ENCODE data around the gene CDX2.

- no peak for TF ChIP-seq POLR2A (IDR thresholded peaks at IDR 0.05)
- TF ChIP-seq, protein P1, sequence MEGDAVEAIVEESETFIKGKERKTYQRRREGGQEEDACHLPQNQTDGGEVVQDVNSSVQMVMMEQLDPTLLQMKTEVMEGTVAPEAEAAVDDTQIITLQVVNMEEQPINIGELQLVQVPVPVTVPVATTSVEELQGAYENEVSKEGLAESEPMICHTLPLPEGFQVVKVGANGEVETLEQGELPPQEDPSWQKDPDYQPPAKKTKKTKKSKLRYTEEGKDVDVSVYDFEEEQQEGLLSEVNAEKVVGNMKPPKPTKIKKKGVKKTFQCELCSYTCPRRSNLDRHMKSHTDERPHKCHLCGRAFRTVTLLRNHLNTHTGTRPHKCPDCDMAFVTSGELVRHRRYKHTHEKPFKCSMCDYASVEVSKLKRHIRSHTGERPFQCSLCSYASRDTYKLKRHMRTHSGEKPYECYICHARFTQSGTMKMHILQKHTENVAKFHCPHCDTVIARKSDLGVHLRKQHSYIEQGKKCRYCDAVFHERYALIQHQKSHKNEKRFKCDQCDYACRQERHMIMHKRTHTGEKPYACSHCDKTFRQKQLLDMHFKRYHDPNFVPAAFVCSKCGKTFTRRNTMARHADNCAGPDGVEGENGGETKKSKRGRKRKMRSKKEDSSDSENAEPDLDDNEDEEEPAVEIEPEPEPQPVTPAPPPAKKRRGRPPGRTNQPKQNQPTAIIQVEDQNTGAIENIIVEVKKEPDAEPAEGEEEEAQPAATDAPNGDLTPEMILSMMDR (IDR thresholded peaks at IDR 0.05): no peak
These were observed 43.7 kb downstream of the CDX2 start for GRCh38 chr13:27925220-27925991.

Measured in suprapubic skin (tissue), 3 donors.